Upper lobe of right lung (tissue), 1 donor: ENCODE data around the gene XAF1. TPM values are rescaled to one million over a fixed set of nuclear protein-coding genes. Genes with fewer than 3 reads are reported as not detected.
"Not testable (repeated sequence)": the region's sequence is repeated elsewhere in the genome, so short reads cannot be mapped to it uniquely, and the experiment has no call there.

ENCODE experiments used
- ATAC-seq: fragments of 200-7000 bp; cut with Tn5 transposase; one replicate; pipeline ENCODE4 v1.9.1; 2020; ENCODE audit warnings: mild to moderate bottlenecking, moderate library complexity
- DNase-seq: peaks from one replicate; pipeline ENCODE4 v3.0.0-alpha.2; 2020
- H3K27ac ChIP-seq: fragments of 200-600 bp; one replicate; pipeline ENCODE4 v1.8.0; 2022
- H3K27me3 ChIP-seq: fragments of 200-600 bp; one replicate; pipeline ENCODE4 v1.8.0; 2022; ENCODE audit warnings: mild to moderate bottlenecking
- H3K36me3 ChIP-seq: fragments of 200-600 bp; one replicate; pipeline ENCODE4 v1.8.0; 2022
- H3K4me1 ChIP-seq: fragments of 200-600 bp; one replicate; pipeline ENCODE4 v1.8.0; 2022
- H3K4me3 ChIP-seq: fragments of 200-600 bp; one replicate; pipeline ENCODE4 v1.8.0; 2022; ENCODE audit warnings: mild to moderate bottlenecking
- H3K9me3 ChIP-seq: fragments of 200-600 bp; one replicate; pipeline ENCODE4 v1.8.0; 2022
- intact Hi-C: fragments of 100-400 bp; cut with DNase I; formaldehyde crosslinking; loops from one replicate; pipeline ENCODE4 v1.11.0; 2022
- total RNA-seq: library from RNA; stranded (reverse); fragmentation: NEBNext Ultra II Directional; extraction: Animal tissue kit (Norgen Biotek cat#: 25700); gene quantifications from one replicate; pipeline ENCODE4 v1.2.1, GENCODE V29; 2021
- TF ChIP-seq, protein P1 (sequence below): fragments of 200-600 bp; IDR thresholded peaks from one replicate; pipeline ENCODE4 v1.8.0; 2022; ENCODE audit warnings: antibody characterized with exemption
- donor health status: DM: no; HTN: yes; CAD: no; lungs with severe emphysema.

XAF1 gene
- total RNA-seq, 1 donor from 2014 or later = 89.0 TPM

- DNase-seq (no peak), ATAC-seq (no peak)
- H3K27me3 ChIP-seq = peaks cover 6% of the 10 kb centered on the region
- H3K27ac ChIP-seq = no peak overlapping the region
- intact Hi-C loops = no loop called here
- no peak overlapping the region for H3K4me3 ChIP-seq
- H3K9me3 ChIP-seq = no peaks in the 10 kb centered on the region
- H3K4me1 ChIP-seq = no peaks in the 10 kb centered on the region
- H3K36me3 ChIP-seq = no peaks in the 10 kb centered on the region
- TF ChIP-seq, protein P1, sequence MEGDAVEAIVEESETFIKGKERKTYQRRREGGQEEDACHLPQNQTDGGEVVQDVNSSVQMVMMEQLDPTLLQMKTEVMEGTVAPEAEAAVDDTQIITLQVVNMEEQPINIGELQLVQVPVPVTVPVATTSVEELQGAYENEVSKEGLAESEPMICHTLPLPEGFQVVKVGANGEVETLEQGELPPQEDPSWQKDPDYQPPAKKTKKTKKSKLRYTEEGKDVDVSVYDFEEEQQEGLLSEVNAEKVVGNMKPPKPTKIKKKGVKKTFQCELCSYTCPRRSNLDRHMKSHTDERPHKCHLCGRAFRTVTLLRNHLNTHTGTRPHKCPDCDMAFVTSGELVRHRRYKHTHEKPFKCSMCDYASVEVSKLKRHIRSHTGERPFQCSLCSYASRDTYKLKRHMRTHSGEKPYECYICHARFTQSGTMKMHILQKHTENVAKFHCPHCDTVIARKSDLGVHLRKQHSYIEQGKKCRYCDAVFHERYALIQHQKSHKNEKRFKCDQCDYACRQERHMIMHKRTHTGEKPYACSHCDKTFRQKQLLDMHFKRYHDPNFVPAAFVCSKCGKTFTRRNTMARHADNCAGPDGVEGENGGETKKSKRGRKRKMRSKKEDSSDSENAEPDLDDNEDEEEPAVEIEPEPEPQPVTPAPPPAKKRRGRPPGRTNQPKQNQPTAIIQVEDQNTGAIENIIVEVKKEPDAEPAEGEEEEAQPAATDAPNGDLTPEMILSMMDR = no peak
Measured at GRCh38 chr17:6811510-6811909, 55.7 kb downstream of the XAF1 start.

DNA sequence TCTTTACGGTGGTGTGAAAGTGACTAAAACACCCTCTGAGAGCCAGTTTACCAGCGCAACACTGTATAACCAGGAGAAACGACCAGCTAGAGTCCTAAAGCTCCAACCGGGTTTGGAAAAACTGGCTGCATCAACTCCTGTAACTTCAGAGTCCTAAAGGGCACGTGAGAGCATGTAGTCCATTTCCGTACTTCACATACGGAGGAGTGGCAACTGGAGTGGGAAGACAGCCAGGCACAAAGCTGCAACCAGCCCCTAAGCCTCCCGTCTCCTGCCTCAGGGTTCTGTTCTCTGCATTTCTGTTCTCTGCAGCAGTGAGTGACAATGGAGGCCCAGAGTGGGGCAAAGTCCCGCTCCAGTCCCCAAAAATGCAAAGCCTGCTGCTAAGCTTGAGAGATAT, 56.4 kb downstream of the XAF1 start:
- ATAC-seq (no peak), DNase-seq (no peak)
- Histone ChIP-seq H3K4me3 (no peak overlapping the region), H3K27me3 (peaks cover 6% of the 10 kb centered on the region), H3K4me1 (no peaks in the 10 kb centered on the region), H3K27ac (no peak overlapping the region), H3K36me3 (no peaks in the 10 kb centered on the region), H3K9me3 (no peaks in the 10 kb centered on the region)
- TF ChIP-seq, protein P1 = no peak
- intact Hi-C loops = no loop called here

DNA sequence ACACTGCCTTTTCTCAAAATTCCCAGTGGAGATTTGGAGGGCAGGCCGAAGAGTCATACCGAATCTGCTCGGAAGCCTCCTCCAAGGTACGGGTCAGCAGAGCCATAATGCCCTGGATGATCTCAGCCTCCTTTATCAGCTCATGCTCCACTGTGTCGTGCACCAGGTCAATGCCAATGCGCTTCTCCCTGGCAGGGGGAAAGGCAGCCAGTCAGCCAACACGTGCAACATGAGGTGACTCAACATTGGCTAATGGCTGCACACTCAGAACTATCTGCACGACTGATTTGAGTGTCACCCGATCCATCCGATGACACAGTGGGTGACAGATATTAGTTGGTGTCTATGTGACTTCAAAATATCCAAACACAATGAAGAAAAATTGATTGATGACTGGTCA, 59.9 kb downstream of the XAF1 start:
- Histone ChIP-seq H3K27me3 (peaks cover 6% of the 10 kb centered on the region), H3K9me3 (no peaks in the 10 kb centered on the region), H3K27ac (no peak overlapping the region), H3K4me3 (no peak overlapping the region), H3K4me1 (no peaks in the 10 kb centered on the region), H3K36me3 (no peaks in the 10 kb centered on the region)
- TF ChIP-seq, protein P1 = no peak
- ATAC-seq (no peak), DNase-seq (no peak)
- intact Hi-C loops = no loop called here

DNA sequence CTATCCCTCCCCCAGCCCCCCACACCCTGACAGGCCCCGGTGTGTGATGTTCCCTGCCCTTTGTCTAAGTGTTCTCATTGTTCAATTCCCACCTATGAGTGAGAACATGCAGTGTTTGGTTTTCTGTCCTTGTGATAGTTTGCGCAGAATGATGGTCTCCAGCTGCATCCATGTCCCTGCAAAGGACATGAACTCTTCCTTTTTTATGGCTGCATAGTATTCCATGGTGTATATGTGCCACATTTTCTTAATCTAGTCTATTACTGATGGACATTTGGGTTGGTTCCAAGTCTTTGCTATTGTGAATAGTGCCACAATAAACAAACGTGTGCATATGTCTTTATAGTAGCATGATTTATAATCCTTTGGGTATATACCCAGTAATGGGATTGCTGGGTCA, 60.5 kb downstream of the XAF1 start:
- H3K9me3 ChIP-seq, ATAC-seq, H3K27me3 ChIP-seq, DNase-seq, intact Hi-C loops, H3K36me3 ChIP-seq, H3K4me1 ChIP-seq, H3K27ac ChIP-seq, H3K4me3 ChIP-seq: not testable (repeated sequence)

GRCh38 chr17:6818938-6819337, 63.1 kb downstream of the XAF1 start:
- no peaks in the 10 kb centered on the region for H3K27me3 ChIP-seq
- no peak overlapping the region for H3K27ac ChIP-seq
- TF ChIP-seq, protein P1 = no peak
- no peaks in the 10 kb centered on the region for H3K4me1 ChIP-seq
- no peaks in the 10 kb centered on the region for H3K9me3 ChIP-seq
- H3K36me3 ChIP-seq = no peaks in the 10 kb centered on the region
- DNase-seq (no peak), ATAC-seq (no peak)
- no peak overlapping the region for H3K4me3 ChIP-seq
- intact Hi-C loops = no loop called here

- DNase-seq (no peak), ATAC-seq (peak; percentile 36)
- TF ChIP-seq, protein P1 = no peak
- Histone ChIP-seq H3K4me1 (no peaks in the 10 kb centered on the region), H3K4me3 (no peak overlapping the region), H3K27me3 (peaks cover 1% of the 10 kb centered on the region), H3K36me3 (no peaks in the 10 kb centered on the region), H3K9me3 (no peaks in the 10 kb centered on the region), H3K27ac (no peak overlapping the region)
- intact Hi-C loops = no loop called here
Measured at GRCh38 chr17:6823011-6823442, 67.2 kb downstream of the XAF1 start.

Other genes starting within 250 kb of the XAF1 start
- 15.6 TPM for gene PITPNM3, start 199.5 kb upstream of the XAF1 start, total RNA-seq
- gene KIAA0753, start 115.3 kb upstream of the XAF1 start, total RNA-seq = 18.3 TPM
- gene TXNDC17, start 115.0 kb upstream of the XAF1 start, total RNA-seq = 44.6 TPM
- 17.4 TPM for gene MED31, start 104.4 kb upstream of the XAF1 start, total RNA-seq
- 1.3 TPM for gene C17orf100, start 104.3 kb upstream of the XAF1 start, total RNA-seq
- gene SLC13A5, start 42.7 kb upstream of the XAF1 start, total RNA-seq = not detected
- gene FBXO39, start 20.2 kb downstream of the XAF1 start, total RNA-seq = 0.49 TPM
- not detected for gene TEKT1, start 75.7 kb downstream of the XAF1 start, total RNA-seq
- 0.17 TPM for gene ALOX12, start 240.0 kb downstream of the XAF1 start, total RNA-seq